Bronchial epithelial cell (primary cell): ENCODE measurements around the gene CAMTA1. TPM values are rescaled to one million over a fixed set of nuclear protein-coding genes. Genes with fewer than 3 reads are reported as not detected.

Source experiments
- DNase-seq: peaks from one replicate; pipeline ENCODE4 v3.0.0-alpha.2; 2010; ENCODE audit warnings: low read depth
- FAIRE-seq: peaks from 2 replicates; lab custom pipeline; 2011; peaks lifted over from hg19 to GRCh38; lab: Jason Lieb, UNC
- H3K27me3 ChIP-seq: 2 replicates; pipeline ENCODE4 v1.5.1; 2011; ENCODE audit warnings: low read length; ENCODE audit not compliant: control insufficient read depth, insufficient read depth
- H3K36me3 ChIP-seq: 2 replicates; pipeline ENCODE4 v1.5.1; 2011; ENCODE audit warnings: low read length; ENCODE audit not compliant: control insufficient read depth, insufficient read depth
- H3K4me3 ChIP-seq: 2 replicates; pipeline ENCODE4 v1.5.1; 2011; ENCODE audit warnings: mild to moderate bottlenecking, low read depth, low read length, control low read depth
- total RNA-seq: library from RNA; depleted of rRNA; stranded (reverse); fragments of >200 nt; gene quantifications from 2 replicates; pipeline ENCODE4 v1.2.1, GENCODE V29; 2014
- TF ChIP-seq, protein P1 (sequence below): IDR thresholded peaks from 2 replicates; pipeline ENCODE4 v1.5.1; 2011; ENCODE audit warnings: mild to moderate bottlenecking, moderate library complexity, low read length, control low read depth, inconsistent platforms; ENCODE audit not compliant: insufficient read depth, severe bottlenecking

The CAMTA1 gene
- total RNA-seq, 1 donor from 2014 or later: 68.2 TPM

GRCh38 chr1:7043719-7044535 lies 258.7 kb downstream of the CAMTA1 start:
- FAIRE-seq (no peak), DNase-seq (no peak)
- no peak overlapping the region for H3K4me3 ChIP-seq
- TF ChIP-seq, protein P1, sequence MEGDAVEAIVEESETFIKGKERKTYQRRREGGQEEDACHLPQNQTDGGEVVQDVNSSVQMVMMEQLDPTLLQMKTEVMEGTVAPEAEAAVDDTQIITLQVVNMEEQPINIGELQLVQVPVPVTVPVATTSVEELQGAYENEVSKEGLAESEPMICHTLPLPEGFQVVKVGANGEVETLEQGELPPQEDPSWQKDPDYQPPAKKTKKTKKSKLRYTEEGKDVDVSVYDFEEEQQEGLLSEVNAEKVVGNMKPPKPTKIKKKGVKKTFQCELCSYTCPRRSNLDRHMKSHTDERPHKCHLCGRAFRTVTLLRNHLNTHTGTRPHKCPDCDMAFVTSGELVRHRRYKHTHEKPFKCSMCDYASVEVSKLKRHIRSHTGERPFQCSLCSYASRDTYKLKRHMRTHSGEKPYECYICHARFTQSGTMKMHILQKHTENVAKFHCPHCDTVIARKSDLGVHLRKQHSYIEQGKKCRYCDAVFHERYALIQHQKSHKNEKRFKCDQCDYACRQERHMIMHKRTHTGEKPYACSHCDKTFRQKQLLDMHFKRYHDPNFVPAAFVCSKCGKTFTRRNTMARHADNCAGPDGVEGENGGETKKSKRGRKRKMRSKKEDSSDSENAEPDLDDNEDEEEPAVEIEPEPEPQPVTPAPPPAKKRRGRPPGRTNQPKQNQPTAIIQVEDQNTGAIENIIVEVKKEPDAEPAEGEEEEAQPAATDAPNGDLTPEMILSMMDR: no peak
- no peaks in the 10 kb centered on the region for H3K27me3 ChIP-seq
- no peaks in the 10 kb centered on the region for H3K36me3 ChIP-seq

- DNase-seq (no peak), FAIRE-seq (no peak)
- TF ChIP-seq, protein P1: no peak
- Histone ChIP-seq H3K36me3 (no peaks in the 10 kb centered on the region), H3K4me3 (no peak overlapping the region), H3K27me3 (no peaks in the 10 kb centered on the region)
Measured at GRCh38 chr1:7045897-7046296, 260.6 kb downstream of the CAMTA1 start.

DNA sequence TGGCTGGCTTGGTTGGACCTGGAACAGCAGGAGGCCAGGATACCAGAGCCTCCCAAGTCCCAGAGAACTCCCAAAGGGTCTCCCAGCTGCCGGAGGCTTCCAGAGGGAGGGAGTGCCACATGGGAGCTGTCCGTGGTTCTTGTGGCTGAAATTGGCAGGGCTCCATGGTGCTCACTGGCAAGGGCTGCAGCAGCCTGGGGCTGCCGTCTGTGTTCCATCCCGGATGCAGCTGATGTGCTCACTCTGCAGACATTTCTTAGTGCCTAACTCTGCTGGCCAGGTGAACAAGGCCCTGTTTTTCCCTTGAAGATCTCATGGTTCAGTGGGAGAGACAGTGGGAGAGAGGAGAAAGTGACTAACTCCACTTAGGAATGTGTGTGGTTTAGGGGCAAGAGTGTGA lies 261.1 kb downstream of the CAMTA1 start:
- DNase-seq (peak; percentile 50), FAIRE-seq (no peak)
- no peaks in the 10 kb centered on the region for H3K27me3 ChIP-seq
- H3K4me3 ChIP-seq: no peak overlapping the region
- no peaks in the 10 kb centered on the region for H3K36me3 ChIP-seq
- TF ChIP-seq, protein P1: no peak

DNA sequence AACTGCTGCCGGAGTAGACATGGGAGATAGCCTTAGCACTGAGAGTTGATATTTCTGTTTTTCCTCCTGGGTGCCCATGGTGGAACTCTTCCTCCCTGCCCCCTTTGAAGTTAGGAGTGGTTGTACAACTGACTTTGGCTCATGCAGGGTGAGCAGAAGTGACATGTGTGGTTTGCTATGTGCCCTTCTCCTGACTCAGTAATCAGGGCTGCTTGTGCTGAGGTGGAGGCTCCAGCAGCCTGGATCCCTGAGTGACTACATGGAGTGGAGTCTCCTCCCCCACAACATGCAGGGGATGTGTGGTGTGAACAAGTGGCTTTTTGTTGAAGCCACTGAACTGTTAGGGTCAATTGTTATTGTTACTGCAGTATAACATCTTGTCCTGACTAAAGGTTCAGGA lies 261.6 kb downstream of the CAMTA1 start:
- Histone ChIP-seq H3K36me3 (no peaks in the 10 kb centered on the region), H3K4me3 (no peak overlapping the region), H3K27me3 (no peaks in the 10 kb centered on the region)
- TF ChIP-seq, protein P1: no peak
- DNase-seq (no peak), FAIRE-seq (no peak)

DNA sequence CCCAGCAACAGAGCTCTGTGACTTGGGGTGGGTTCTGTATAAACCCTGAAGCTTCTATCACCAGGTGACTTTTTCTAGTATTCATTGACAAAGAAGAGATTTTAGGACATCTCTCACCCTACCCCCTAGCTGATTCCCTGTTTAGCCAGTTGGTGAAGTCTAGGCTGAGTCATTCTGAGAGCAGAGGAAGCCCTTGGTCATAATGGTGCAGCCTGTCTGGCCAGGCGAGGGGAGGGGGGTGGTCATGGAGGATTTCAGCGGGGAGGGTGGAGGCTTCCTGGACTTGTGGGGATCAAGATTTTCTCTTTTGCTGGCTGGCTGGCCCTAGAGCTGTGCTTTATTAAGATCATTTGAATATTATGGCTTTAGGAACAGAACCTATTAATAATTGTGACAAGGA lies 262.6 kb downstream of the CAMTA1 start:
- H3K36me3 ChIP-seq: no peaks in the 10 kb centered on the region
- FAIRE-seq: no peak
- H3K4me3 ChIP-seq: no peak overlapping the region
- H3K27me3 ChIP-seq: no peaks in the 10 kb centered on the region
- no peak for DNase-seq
- TF ChIP-seq, protein P1: no peak

DNA sequence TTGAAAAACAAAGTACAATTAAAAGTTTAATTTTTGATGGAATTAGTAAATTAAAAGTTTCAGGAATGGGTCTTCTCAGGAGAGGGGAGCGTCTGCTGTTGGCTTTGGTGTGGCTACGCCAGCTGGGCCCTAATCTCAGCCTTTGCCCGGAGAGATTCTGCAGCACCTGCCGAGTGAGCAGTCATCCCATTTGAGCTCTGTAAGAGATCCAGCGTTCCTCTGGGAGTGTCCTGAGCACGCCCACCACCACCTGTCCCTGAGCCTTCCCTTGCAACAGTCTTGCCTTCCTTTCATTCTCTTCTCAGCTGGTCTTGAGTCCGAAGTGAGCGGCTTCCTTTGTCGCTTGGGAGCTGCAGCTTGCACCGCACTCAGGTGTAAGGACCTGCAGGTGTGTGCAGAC lies 263.1 kb downstream of the CAMTA1 start:
- H3K36me3 ChIP-seq: no peaks in the 10 kb centered on the region
- DNase-seq (no peak), FAIRE-seq (no peak)
- no peaks in the 10 kb centered on the region for H3K27me3 ChIP-seq
- no peak overlapping the region for H3K4me3 ChIP-seq
- TF ChIP-seq, protein P1: no peak
